Activated T-helper 2 cell treated with anti-CD3 and anti-CD28 coated beads, Interferon-gamma antibody, Interleukin-2, Interleukin-4, amounts not matched to agents 10 μg/mL and 5 μg/mL and 100 μg/mL, durations not matched to agents 14 hours and 24 hours and 36 hours (primary cell): Measurements from ENCODE around the gene ZNF552. TPM values are rescaled to one million over a fixed set of nuclear protein-coding genes. Genes with fewer than 3 reads are reported as not detected.
A peak's percentile ranks its signal among the peaks of the same experiment; 100 is the strongest.
"Not testable (repeated sequence)": the region's sequence is repeated elsewhere in the genome, so short reads cannot be mapped to it uniquely, and the experiment has no call there.

Experiments used
- DNase-seq: peaks from one replicate; pipeline ENCODE4 v3.0.0; 2021; ENCODE audit warnings: low spot score
- H3K27ac Mint-ChIP-seq: one replicate; pipeline ENCODE4 v1.8.0; 2021; ENCODE audit warnings: mixed read lengths
- H3K27me3 Mint-ChIP-seq: one replicate; pipeline ENCODE4 v1.8.0; 2021; ENCODE audit warnings: low read depth, mixed read lengths
- H3K36me3 Mint-ChIP-seq: one replicate; pipeline ENCODE4 v1.8.0; 2021; ENCODE audit warnings: low read depth, mixed read lengths
- H3K4me1 Mint-ChIP-seq: one replicate; pipeline ENCODE4 v1.8.0; 2021; ENCODE audit warnings: low read depth, mixed read lengths
- H3K4me3 Mint-ChIP-seq: one replicate; pipeline ENCODE4 v1.8.0; 2021; ENCODE audit warnings: low read depth, mild to moderate bottlenecking, moderate library complexity, mixed read lengths
- H3K9me3 Mint-ChIP-seq: one replicate; pipeline ENCODE4 v1.8.0; 2021; ENCODE audit warnings: mixed read lengths
- intact Hi-C: fragments of 100-400 bp; cut with micrococcal nuclease; formaldehyde crosslinking; loops from one replicate; pipeline ENCODE4 v1.15.1; 2023
- total RNA-seq: library from RNA; stranded (reverse); gene quantifications from 2 replicates; pipeline ENCODE4 v1.2.3, GENCODE V29; 2022

The ZNF552 gene
- total RNA-seq, 1 donor from 2014 or later: 8.5 TPM

DNA sequence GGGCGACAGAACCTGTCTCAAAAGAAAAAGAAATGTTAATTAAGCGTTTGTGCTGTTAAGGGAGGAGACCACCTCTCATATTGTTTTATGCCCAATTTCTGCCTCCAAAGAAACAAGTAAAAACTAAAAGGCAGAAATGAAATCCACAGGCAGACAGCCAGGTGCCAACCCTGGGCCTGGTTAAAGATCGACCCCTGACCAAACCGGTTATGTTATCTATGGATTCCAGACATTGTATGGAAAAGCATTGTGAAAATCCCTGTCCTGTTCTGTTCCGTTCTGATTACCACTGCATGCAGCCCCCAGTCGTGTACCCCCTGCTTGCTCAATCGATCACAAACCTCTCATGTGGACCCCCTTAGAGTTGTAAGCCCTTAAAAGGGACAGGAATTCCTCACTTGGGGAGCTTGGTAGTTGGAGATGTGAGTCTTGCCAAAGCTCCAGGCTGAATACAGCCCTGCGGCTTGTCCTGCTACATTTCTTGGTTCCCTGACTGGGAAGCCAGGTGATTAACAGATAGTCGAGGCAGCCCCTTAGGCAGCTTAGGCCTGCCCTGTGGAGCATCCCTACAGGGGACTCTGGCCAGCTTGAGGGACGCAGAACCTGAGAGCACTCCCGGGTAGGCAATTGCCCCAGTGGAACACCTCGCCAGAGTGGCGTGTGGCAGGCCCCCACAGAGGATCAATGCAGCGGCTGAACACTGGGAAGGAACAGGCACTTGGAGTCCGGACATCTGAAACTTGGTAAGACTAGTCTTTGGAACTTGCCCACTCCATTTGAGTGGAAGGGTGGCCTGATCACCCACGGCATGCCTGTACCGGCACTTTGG is 748 bp upstream of the ZNF552 start:
- no peak for DNase-seq
- Mint-ChIP-seq H3K4me3 (peak overlapping the region; percentile 89), H3K27ac (peak overlapping the region; percentile 84), H3K4me1 (peaks cover 40% of the 10 kb centered on the region), H3K36me3 (peaks cover 38% of the 10 kb centered on the region), H3K27me3 (no peaks in the 10 kb centered on the region), H3K9me3 (no peaks in the 10 kb centered on the region)
- intact Hi-C loops: loop anchor here (2.0 to 10.0 kb wide), 2 partner anchors 47 to 241 kb away; partner anchors contain the start of genes ZNF416 and ZNF586

DNA sequence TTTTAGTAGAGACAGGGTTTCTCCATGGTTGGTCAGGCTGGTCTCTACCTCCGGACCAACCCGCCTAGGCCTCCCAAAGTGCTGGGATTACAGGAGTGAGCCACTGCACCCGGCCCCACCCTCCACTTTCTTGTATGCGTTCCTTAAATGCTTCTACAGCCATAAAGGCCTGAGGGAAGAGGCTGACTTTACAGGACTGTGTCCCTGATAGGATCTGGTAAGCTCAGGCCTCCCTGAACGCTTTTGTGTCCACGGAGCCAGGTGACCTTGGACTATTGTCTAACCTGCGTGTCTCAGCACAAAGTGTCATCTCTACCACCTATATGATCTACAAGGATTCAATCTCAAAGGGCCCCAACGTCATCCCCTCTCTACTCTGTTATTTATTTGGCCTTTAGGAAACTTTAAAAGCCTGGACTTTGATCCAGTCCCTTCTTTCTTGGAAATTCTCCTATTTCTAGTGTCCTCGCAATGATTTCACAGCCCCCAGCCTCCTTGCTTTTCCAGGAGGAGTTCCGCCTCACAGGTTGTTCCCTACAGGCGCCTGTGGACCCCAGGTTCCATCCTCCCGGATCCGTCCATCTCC is 701 bp downstream of the ZNF552 start:
- peaks cover 36% of the 10 kb centered on the region for H3K4me1 Mint-ChIP-seq

DNA sequence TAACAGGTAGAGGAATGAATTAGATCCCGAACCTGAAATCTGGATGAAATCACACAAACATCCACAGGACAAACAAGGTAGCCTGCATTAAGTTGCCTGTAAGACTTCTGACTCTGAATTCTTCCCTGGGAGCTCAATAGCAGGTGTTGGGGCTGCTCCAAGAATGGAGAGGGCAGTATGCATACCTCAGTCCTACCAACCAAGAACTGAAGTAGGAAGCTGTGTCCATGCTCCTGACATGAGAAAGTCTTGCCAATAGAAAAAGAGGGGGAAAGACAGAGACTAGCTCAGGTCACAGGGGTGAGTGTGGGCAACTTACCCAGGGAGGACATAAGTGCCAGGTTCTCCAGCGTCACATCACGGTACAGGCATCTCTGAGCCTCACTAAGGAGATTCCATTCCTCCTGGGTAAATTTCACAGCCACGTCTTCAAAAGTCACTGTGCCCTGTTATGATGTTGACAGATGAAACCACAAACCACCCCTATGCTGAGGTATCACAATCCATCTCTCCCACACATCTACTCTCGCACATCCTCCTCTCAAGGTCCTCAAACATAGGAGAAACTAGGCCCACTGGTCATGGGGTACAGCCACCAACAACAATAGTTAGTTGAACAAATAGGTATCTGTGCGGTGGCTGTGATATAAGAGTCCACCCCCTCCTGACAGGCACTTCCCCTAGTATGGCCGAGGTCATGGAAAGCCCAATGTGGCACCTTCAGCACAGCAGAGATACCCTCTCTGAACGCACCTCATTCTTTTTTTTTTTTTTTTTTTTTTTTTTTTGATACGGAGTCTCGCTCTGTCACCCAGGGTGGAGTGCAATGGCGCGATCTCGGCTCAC is 1.5 kb downstream of the ZNF552 start:
- not testable (repeated sequence) for H3K9me3 Mint-ChIP-seq, DNase-seq, H3K27me3 Mint-ChIP-seq
- peaks cover 50% of the 10 kb centered on the region for H3K36me3 Mint-ChIP-seq
- peak overlapping the region; percentile 80 for H3K27ac Mint-ChIP-seq
- intact Hi-C loops: loop anchor here (5.0 to 10.0 kb wide), 2 partner anchors 34 to 238 kb away; partner anchors contain the start of genes ZNF416 and ZNF587
- peak overlapping the region; percentile 78 for H3K4me3 Mint-ChIP-seq
- H3K4me1 Mint-ChIP-seq: peaks cover 34% of the 10 kb centered on the region

More for the DNA sequence above, 701 bp downstream of the ZNF552 start:
- Mint-ChIP-seq H3K27ac (peak overlapping the region; percentile 84), H3K36me3 (peaks cover 42% of the 10 kb centered on the region), H3K9me3 (no peaks in the 10 kb centered on the region), H3K4me3 (peak overlapping the region; percentile 89), H3K27me3 (no peaks in the 10 kb centered on the region)
- no peak for DNase-seq
- intact Hi-C loops: loop anchor here (1.0 to 10.0 kb wide), 4 partner anchors 33 to 239 kb away; partner anchors contain the start of genes ZNF416, ZNF586, ZNF587 and ZNF776

DNA sequence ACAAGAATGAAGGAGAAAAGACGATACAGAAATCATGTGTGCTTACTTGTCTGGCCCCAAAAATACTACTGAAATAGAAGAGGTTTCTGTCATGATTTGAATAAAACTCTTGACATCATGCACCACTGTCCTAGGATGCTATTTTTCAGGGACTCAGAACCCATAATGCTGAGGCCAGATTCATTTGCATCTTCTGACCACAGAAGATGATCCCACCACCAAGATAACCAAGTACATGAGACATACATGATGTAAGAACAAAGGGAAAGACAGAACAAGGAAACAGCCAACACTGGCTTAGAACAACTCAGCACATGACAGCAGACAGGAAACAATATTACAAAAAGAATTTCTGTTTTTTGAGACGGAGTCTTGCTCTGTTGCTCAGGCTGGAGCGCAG is 2.5 kb downstream of the ZNF552 start:
- intact Hi-C loops: loop anchor here (5.0 to 10.0 kb wide), 2 partner anchors 35 to 237 kb away; partner anchors contain the start of genes ZNF416 and ZNF587
- H3K4me1 Mint-ChIP-seq: peaks cover 34% of the 10 kb centered on the region
- peak overlapping the region; percentile 34 for H3K4me3 Mint-ChIP-seq
- peaks cover 4% of the 10 kb centered on the region for H3K9me3 Mint-ChIP-seq
- H3K36me3 Mint-ChIP-seq: peaks cover 58% of the 10 kb centered on the region
- no peak for DNase-seq
- peak overlapping the region; percentile 15 for H3K27ac Mint-ChIP-seq
- H3K27me3 Mint-ChIP-seq: no peaks in the 10 kb centered on the region

DNA sequence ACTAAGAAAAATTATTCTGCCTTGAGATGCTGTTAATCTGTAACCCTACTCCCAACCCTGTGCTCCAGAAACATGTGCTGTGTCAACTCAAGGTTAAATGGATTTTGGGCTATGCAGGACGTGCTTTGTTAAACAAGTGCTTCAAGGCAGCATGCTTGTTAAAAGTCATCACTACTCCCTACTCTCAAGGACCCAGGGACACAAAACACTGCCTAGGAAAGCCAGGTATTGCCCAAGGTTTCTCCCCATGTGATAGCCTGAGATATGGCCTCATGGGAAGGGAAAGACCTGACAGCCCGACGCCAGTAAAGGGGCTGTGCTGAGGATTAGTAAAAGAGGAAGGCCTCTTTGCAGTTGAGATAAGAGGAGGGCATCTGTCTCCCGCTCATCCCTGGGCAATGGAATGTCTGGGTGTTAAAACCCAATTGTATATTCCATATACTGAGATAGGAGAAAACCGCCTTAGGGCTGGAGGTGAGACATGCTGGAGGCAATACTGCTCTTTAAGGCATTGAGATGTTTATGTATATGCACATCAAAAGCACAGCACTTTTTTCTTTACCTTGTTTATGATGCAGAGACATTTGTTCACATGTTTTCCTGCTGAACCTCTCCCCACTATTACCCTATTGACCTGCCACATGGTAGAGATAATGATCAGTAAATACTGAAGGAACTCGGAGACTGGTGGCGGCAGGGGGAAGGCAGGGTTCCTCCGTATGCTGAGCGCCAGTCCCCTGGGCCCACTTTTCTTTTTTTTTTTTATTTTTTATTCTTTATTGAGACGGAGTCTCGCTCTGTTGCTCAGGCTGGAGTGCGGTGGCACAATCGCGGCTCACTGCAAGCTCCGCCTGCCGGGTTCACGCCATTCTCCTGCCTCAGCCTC is 4.1 kb downstream of the ZNF552 start:
- DNase-seq, H3K9me3 Mint-ChIP-seq, H3K27ac Mint-ChIP-seq, H3K27me3 Mint-ChIP-seq, H3K4me3 Mint-ChIP-seq: not testable (repeated sequence)
- intact Hi-C loops: loop anchor here (5.0 to 10.0 kb wide), 2 partner anchors 37 to 236 kb away; partner anchors contain the start of genes ZNF416 and ZNF587
- Mint-ChIP-seq H3K36me3 (peaks cover 70% of the 10 kb centered on the region), H3K4me1 (peaks cover 32% of the 10 kb centered on the region)

DNA sequence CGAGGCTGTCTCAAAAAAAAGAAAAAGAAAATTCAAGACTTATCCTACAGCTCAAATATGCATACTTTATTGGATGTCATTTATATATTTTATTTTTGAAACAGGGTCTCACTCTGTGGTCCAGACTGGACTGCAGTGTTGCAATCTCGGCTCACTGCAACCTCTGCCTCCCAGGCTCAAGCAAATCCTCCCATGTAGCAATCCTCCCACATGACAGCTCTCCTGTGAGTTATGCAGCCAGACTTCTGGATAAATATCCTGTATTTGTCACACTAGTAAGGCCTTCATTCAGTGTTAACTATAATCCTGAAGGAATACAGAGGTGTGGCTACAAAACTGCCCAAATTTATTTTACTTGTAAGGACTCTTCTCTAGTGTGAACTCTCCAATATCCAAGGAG is 7.2 kb downstream of the ZNF552 start:
- intact Hi-C loops: no loop called here
- H3K36me3 Mint-ChIP-seq: peaks cover 81% of the 10 kb centered on the region
- H3K9me3 Mint-ChIP-seq: peaks cover 4% of the 10 kb centered on the region
- no peak overlapping the region for H3K4me3 Mint-ChIP-seq
- H3K27me3 Mint-ChIP-seq: no peaks in the 10 kb centered on the region
- peaks cover 20% of the 10 kb centered on the region for H3K4me1 Mint-ChIP-seq
- DNase-seq: no peak
- H3K27ac Mint-ChIP-seq: no peak overlapping the region

DNA sequence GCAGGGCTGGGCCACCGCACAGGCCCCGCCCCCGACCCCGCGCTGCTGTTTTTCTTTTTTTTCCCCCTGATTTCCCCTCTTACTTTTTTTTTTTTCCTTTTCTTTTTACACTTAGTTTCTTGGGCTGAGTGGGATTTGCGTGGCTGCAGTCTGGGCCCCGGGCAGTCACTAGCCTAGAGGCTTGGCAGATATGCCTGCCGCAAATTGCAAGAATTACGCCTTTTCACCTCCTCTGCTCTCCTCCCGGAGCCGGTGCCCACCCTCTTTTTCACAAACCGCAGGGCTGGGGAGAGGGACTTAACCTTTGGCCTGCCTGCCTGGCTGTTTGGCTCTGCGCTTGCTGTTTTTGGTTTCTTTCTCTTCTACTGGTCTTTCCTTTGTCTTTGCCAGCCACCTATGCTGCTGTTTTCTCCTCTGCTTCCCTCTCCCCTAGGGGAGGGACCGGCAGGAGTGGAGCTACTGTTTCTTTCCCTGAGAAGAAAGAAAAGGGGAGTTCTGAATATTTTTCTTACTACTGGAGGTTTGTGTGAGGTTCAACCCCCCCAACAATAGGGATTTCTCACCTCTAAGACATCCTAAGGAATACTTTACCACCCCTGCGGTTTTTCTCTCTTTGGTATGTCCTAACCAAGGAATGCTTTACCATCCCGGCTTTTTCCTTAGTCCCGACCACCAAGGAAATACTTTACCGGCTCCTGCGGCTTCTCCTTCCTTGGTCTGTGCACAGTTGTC is 11.0 kb downstream of the ZNF552 start:
- intact Hi-C loops: no loop called here

DNA sequence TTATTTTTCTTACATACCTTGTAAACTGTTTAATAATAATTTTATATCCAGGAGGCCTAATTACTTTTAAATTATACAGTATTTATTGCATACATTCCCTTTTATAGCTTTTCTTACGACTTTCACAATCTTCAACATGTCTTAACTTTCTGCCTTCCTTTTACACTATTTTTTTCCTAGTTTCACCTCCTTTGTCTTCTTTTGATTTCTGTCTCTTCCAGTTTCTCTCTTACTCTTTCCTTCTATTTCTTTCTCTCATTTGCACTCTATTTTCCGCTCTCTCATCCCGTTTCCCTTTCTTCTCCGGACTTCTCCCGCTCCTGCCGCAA is 11.5 kb downstream of the ZNF552 start:
- Mint-ChIP-seq H3K9me3 (peaks cover 4% of the 10 kb centered on the region), H3K27me3 (no peaks in the 10 kb centered on the region), H3K27ac (peak overlapping the region; percentile 18), H3K4me3 (peak overlapping the region; percentile 55), H3K4me1 (peaks cover 7% of the 10 kb centered on the region), H3K36me3 (peaks cover 67% of the 10 kb centered on the region)
- intact Hi-C loops: no loop called here
- no peak for DNase-seq

More for the DNA sequence above, 11.0 kb downstream of the ZNF552 start:
- H3K36me3 Mint-ChIP-seq: peaks cover 72% of the 10 kb centered on the region
- peak overlapping the region; percentile 14 for H3K27ac Mint-ChIP-seq
- peaks cover 4% of the 10 kb centered on the region for H3K9me3 Mint-ChIP-seq
- H3K4me3 Mint-ChIP-seq: peak overlapping the region; percentile 55
- H3K27me3 Mint-ChIP-seq: no peaks in the 10 kb centered on the region
- peaks cover 7% of the 10 kb centered on the region for H3K4me1 Mint-ChIP-seq
- no peak for DNase-seq

DNA sequence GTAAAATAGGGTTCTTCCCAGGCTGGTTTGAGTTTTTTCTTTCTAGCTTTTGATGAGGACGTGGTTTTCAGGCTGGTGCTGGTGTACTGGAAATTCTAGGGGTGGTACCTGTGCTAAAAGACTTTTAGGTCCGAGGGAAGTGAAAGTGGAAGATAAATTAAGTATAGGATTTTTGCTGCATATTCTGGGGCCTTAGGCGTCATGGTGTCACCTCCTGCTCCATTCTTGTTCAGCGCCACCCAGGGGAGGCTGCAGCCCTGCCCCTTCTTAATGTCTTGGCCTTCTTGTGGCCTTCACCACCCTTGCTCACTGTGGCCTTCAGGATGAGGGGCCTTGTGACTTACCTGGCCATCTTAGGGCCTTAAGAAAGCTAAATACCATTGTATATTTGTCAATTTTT is 12.4 kb downstream of the ZNF552 start:
- intact Hi-C loops: no loop called here
- Mint-ChIP-seq H3K27me3 (no peaks in the 10 kb centered on the region), H3K4me1 (peaks cover 7% of the 10 kb centered on the region), H3K4me3 (no peak overlapping the region), H3K27ac (no peak overlapping the region), H3K9me3 (no peaks in the 10 kb centered on the region), H3K36me3 (peaks cover 59% of the 10 kb centered on the region)
- no peak for DNase-seq

DNA sequence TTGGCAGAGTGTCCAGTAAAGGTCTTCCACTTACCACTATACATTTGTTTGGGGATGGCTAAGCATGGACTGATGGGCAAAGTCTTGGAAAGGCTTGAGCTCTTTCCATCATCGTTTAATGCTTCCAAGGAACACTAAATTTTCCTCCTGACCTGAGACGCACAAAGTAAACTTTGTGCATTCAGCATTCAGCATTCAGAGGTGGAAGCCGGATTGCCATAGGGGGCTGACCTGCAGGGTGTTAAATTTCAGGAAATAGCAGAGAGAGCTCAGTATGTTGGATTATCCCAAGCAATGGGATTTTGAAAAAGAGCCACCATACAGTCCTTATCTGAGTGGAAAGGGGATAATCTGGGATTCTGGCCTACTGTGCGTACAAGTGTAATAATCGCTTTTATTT is 14.0 kb downstream of the ZNF552 start:
- Mint-ChIP-seq H3K27ac (no peak overlapping the region), H3K27me3 (no peaks in the 10 kb centered on the region), H3K36me3 (peaks cover 58% of the 10 kb centered on the region), H3K9me3 (peaks cover 6% of the 10 kb centered on the region), H3K4me1 (peaks cover 7% of the 10 kb centered on the region), H3K4me3 (no peak overlapping the region)
- intact Hi-C loops: no loop called here
- no peak for DNase-seq

DNA sequence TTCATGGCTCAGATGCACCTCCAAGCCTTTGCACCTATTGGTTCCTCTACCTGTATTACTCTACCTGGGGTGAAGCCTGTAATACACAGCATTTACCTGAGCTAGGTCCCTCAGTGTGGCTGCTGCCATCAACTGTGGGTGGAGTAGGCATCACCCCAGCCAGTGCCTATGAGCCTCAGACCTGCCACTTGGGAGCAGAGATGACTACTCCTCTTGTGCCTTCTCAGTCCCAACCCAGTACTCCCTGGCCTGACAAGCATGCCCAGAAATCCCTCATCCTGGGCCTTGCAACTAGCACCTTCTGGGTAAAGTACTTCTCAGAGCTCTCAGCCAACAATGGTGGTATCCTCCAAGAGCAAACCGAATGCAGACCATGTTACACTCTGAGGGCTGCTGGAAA is 18.1 kb downstream of the ZNF552 start:
- peaks cover 58% of the 10 kb centered on the region for H3K36me3 Mint-ChIP-seq
- H3K27ac Mint-ChIP-seq, H3K4me1 Mint-ChIP-seq, DNase-seq, H3K4me3 Mint-ChIP-seq, H3K27me3 Mint-ChIP-seq, intact Hi-C loops: not testable (repeated sequence)
- H3K9me3 Mint-ChIP-seq: peaks cover 24% of the 10 kb centered on the region
